ENCODE measurements around the gene TIMM21. TPM values are rescaled to one million over a fixed set of nuclear protein-coding genes. Genes with fewer than 3 reads are reported as not detected.

Gene TIMM21
- total RNA-seq, 2 experiments from 2014 or later, result 25.2 to 30.8 TPM

- ChIA-PET CTCF (ENCODE audit: unreplicated experiment) (no interaction called here), POLR2A (no interaction called here)
- intact Hi-C loops (cut with micrococcal nuclease; ENCODE audit: unreplicated experiment), result no loop called here
- Histone ChIP-seq H3K79me2 (ENCODE audit: insufficient read depth, low read depth, low read length) (no peaks in the 10 kb centered on the region), H3K36me3 (ENCODE audit: insufficient read depth, low read length) (no peaks in the 10 kb centered on the region), H3K4me2 (ENCODE audit: low read length) (no peak overlapping the region), H3K4me1 (ENCODE audit: insufficient read depth, low read length, poor library complexity, severe bottlenecking) (no peaks in the 10 kb centered on the region), H4K20me1 (ENCODE audit: insufficient read depth, low read length) (no peaks in the 10 kb centered on the region), H3K4me3 (ENCODE audit: low read depth, low read length, poor library complexity, severe bottlenecking) (no peak overlapping the region), H3K27ac (ENCODE audit: low read depth, low read length, poor library complexity, severe bottlenecking) (no peak overlapping the region), H3K9me2 (ENCODE audit: insufficient read depth, low read length) (no peaks in the 10 kb centered on the region), H3K9me3 (ENCODE audit: low read length) (no peaks in the 10 kb centered on the region), H2AFZ (ENCODE audit: low read length) (no peak overlapping the region)
- TF ChIP-seq, protein P1, sequence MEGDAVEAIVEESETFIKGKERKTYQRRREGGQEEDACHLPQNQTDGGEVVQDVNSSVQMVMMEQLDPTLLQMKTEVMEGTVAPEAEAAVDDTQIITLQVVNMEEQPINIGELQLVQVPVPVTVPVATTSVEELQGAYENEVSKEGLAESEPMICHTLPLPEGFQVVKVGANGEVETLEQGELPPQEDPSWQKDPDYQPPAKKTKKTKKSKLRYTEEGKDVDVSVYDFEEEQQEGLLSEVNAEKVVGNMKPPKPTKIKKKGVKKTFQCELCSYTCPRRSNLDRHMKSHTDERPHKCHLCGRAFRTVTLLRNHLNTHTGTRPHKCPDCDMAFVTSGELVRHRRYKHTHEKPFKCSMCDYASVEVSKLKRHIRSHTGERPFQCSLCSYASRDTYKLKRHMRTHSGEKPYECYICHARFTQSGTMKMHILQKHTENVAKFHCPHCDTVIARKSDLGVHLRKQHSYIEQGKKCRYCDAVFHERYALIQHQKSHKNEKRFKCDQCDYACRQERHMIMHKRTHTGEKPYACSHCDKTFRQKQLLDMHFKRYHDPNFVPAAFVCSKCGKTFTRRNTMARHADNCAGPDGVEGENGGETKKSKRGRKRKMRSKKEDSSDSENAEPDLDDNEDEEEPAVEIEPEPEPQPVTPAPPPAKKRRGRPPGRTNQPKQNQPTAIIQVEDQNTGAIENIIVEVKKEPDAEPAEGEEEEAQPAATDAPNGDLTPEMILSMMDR (conservative IDR thresholded peaks at IDR 0.05; ENCODE audit: low read length), result no peak
- no peak for TF ChIP-seq EZH2phosphoT487 (IDR thresholded peaks at IDR 0.05; ENCODE audit: borderline replicate concordance, low read depth, low read length)
- no TSS peak for BruUV-seq (replicated peaks)
- no peak for DNase-seq (ENCODE audit: low spot score)
Measured at GRCh38 chr18:74175658-74176057, 27.3 kb downstream of the TIMM21 start.

- no peak overlapping the region for H3K4me2 ChIP-seq (ENCODE audit: low read length)
- BruUV-seq (replicated peaks), result no TSS peak
- ChIA-PET POLR2A (no interaction called here), CTCF (ENCODE audit: unreplicated experiment) (no interaction called here)
- H3K79me2 ChIP-seq (ENCODE audit: insufficient read depth, low read depth, low read length), result no peaks in the 10 kb centered on the region
- no peaks in the 10 kb centered on the region for H3K36me3 ChIP-seq (ENCODE audit: insufficient read depth, low read length)
- H3K9me3 ChIP-seq (ENCODE audit: low read length), result no peaks in the 10 kb centered on the region
- intact Hi-C loops (cut with micrococcal nuclease; ENCODE audit: unreplicated experiment), result no loop called here
- no peak overlapping the region for H2AFZ ChIP-seq (ENCODE audit: low read length)
- H3K4me3 ChIP-seq (ENCODE audit: low read depth, low read length, poor library complexity, severe bottlenecking), result no peak overlapping the region
- no peak for DNase-seq (ENCODE audit: low spot score)
- H3K27ac ChIP-seq (ENCODE audit: low read depth, low read length, poor library complexity, severe bottlenecking), result no peak overlapping the region
- H3K4me1 ChIP-seq (ENCODE audit: insufficient read depth, low read length, poor library complexity, severe bottlenecking), result no peaks in the 10 kb centered on the region
- no peaks in the 10 kb centered on the region for H3K9me2 ChIP-seq (ENCODE audit: insufficient read depth, low read length)
- TF ChIP-seq, protein P1 (conservative IDR thresholded peaks at IDR 0.05; ENCODE audit: low read length), result no peak
- no peak for TF ChIP-seq EZH2phosphoT487 (IDR thresholded peaks at IDR 0.05; ENCODE audit: borderline replicate concordance, low read depth, low read length)
- H4K20me1 ChIP-seq (ENCODE audit: insufficient read depth, low read length), result no peaks in the 10 kb centered on the region
Measured at GRCh38 chr18:74178884-74179283, 30.6 kb downstream of the TIMM21 start.

- POLR2A ChIA-PET, result no interaction called here
- Histone ChIP-seq H3K4me3 (ENCODE audit: low read depth, low read length, poor library complexity, severe bottlenecking) (no peak overlapping the region), H3K4me2 (ENCODE audit: low read length) (no peak overlapping the region), H3K9me2 (ENCODE audit: insufficient read depth, low read length) (no peaks in the 10 kb centered on the region), H3K36me3 (ENCODE audit: insufficient read depth, low read length) (no peaks in the 10 kb centered on the region), H3K9me3 (ENCODE audit: low read length) (no peaks in the 10 kb centered on the region), H2AFZ (ENCODE audit: low read length) (no peak overlapping the region), H3K27ac (ENCODE audit: low read depth, low read length, poor library complexity, severe bottlenecking) (no peak overlapping the region), H4K20me1 (ENCODE audit: insufficient read depth, low read length) (no peaks in the 10 kb centered on the region), H3K4me1 (ENCODE audit: insufficient read depth, low read length, poor library complexity, severe bottlenecking) (no peaks in the 10 kb centered on the region), H3K79me2 (ENCODE audit: insufficient read depth, low read depth, low read length) (no peaks in the 10 kb centered on the region)
- no peak for DNase-seq (ENCODE audit: low spot score)
- CTCF ChIA-PET (ENCODE audit: unreplicated experiment), result no interaction called here
- no TSS peak for BruUV-seq (replicated peaks)
- no peak for TF ChIP-seq EZH2phosphoT487 (IDR thresholded peaks at IDR 0.05; ENCODE audit: borderline replicate concordance, low read depth, low read length)
- TF ChIP-seq, protein P1 (conservative IDR thresholded peaks at IDR 0.05; ENCODE audit: low read length), result no peak
- intact Hi-C loops (cut with micrococcal nuclease; ENCODE audit: unreplicated experiment), result no loop called here
Measured at GRCh38 chr18:74179623-74180199, 31.4 kb downstream of the TIMM21 start.
